ENCODE measurements around the gene RPP40. TPM values are rescaled to one million over a fixed set of nuclear protein-coding genes. Genes with fewer than 3 reads are reported as not detected.

RPP40 gene
- total and polyA plus RNA-seq, 8 donors: 0.97 to 3.7 (median 2.5) TPM

- TF ChIP-seq CTCF (IDR thresholded peaks at IDR 0.05): no peak
- DNase-seq (no peak), ATAC-seq (no peak), FAIRE-seq (no peak)
- Histone ChIP-seq H3K4me1 (no peaks in the 10 kb centered on the region), H3K9me3 (no peaks in the 10 kb centered on the region), H3K36me3 (no peaks in the 10 kb centered on the region), H3K27me3 (no peaks in the 10 kb centered on the region), H3K27ac (no peak overlapping the region), H3K4me3 (no peak overlapping the region)
- intact Hi-C loops (cut with DNase I): no loop called here
- WGBS, 2 donors: 74 to 82% methylated on average over 8 of the region's 8 CpGs
Observed at GRCh38 chr6:4969609-4970285, 34.1 kb downstream of the RPP40 start.

- FAIRE-seq (no peak), DNase-seq (no peak), ATAC-seq (no peak)
- H3K4me3 ChIP-seq: no peak overlapping the region
- no peaks in the 10 kb centered on the region for H3K4me1 ChIP-seq
- no peaks in the 10 kb centered on the region for H3K9me3 ChIP-seq
- H3K27ac ChIP-seq: no peak overlapping the region
- WGBS, 2 donors: 77 to 85% methylated on average over 5 of the region's 5 CpGs
- no peaks in the 10 kb centered on the region for H3K36me3 ChIP-seq
- no peak for TF ChIP-seq CTCF (IDR thresholded peaks at IDR 0.05)
- intact Hi-C loops (cut with DNase I): no loop called here
- H3K27me3 ChIP-seq: no peaks in the 10 kb centered on the region
Observed at GRCh38 chr6:4967301-4968030, 36.4 kb downstream of the RPP40 start.

GRCh38 chr6:4965562-4966389 lies 38.1 kb downstream of the RPP40 start:
- Histone ChIP-seq H3K27me3 (no peaks in the 10 kb centered on the region), H3K4me1 (no peaks in the 10 kb centered on the region), H3K9me3 (no peaks in the 10 kb centered on the region), H3K4me3 (no peak overlapping the region), H3K27ac (no peak overlapping the region), H3K36me3 (no peaks in the 10 kb centered on the region)
- intact Hi-C loops (cut with DNase I): no loop called here
- ATAC-seq (no peak), DNase-seq (no peak), FAIRE-seq (no peak)
- no peak for TF ChIP-seq CTCF (IDR thresholded peaks at IDR 0.05)
- WGBS, 2 donors: 65 to 69% methylated on average over 8 of the region's 8 CpGs

DNA sequence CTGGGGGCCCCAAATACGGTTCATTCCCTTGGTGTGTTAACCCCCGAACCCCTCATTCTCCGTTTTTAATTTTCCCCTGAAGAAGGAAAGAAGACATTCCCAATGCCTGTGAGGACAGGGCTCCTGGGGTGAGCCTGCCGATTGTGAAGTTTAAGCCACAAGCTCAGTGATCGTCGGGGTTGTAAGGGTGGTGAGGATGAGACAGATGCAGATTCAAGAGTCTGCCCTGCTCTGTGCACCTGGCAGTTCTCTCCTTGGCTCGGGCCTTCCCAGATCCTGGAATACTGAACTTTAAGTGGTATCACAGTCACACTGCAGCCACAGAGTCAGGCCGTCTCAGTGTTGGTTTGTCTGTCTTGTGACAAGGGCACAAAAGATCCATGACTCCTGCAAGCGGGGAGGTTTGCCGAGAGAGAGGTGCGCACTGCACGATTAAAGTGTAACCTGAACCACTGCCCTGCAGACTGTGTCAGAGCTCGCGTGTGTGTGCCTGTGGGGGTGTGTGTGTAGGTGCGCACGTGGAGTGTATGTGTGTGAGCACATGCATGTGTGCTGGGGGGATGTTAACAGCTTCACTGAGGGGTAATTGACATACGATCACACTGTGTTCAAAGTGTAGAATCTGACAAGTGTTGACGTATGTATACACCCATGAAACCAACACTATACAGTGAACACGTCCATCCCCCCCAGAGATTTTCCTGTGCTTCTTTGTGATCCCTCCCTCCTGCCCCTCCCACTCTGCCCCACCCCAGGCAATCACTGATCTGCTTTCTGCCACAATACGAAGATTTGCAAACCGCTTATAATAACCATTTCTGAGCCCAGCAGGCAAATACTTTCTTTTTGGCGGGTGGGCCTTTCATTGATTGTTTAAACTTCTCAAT lies 38.9 kb downstream of the RPP40 start:
- no peak for TF ChIP-seq CTCF (IDR thresholded peaks at IDR 0.05)
- Histone ChIP-seq H3K27ac (no peak overlapping the region), H3K9me3 (no peaks in the 10 kb centered on the region), H3K4me1 (no peaks in the 10 kb centered on the region), H3K27me3 (no peaks in the 10 kb centered on the region), H3K36me3 (no peaks in the 10 kb centered on the region), H3K4me3 (no peak overlapping the region)
- intact Hi-C loops (cut with DNase I): no loop called here
- ATAC-seq: no peak
- 57 to 60% methylated on average over 22 of the region's 22 CpGs for WGBS, 2 donors
- no peak for DNase-seq
- FAIRE-seq: no peak
